GM19240 (cell line): Measurements from ENCODE around the gene ZBP1.

Experiments used
- DNase-seq: peaks from one replicate; pipeline ENCODE4 v3.0.0; 2011; ENCODE audit warnings: low spot score; ENCODE audit not compliant: insufficient read length

The ZBP1 gene

DNA sequence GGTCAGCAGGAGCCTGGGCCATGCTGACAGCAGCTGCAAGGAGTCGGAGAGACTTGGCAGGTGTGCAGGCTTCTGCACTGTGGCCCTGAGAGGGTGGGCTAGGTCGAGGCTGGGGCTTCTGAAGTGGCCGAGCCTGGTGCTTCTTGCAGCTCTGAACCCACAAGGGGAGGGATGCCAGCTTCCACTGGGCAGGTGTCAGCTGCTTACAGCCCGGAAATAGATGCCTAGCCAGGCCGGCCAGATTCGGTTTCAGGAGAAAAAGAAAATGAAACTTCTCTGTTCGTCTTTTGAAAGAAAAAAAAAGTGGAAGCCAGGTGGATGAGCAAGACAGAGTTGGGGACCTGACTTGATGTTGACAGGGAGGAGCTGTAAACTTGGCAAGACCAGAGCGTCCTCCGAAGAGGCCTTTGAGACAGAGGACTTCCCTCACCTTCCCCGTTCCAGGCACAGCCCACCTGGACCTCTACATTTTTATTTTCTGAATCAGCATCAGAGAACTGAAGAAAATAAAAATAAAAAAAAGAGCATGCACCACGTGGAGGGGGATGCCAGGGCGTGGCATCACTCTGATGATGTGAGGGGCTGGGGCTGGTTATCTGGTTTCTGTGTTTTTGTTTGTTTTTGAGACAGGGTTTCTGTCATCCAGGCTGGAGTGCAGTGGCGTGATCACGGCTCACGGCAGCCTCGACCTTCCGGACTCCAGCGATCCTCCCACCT, at the start of gene ZBP1:
Gene ZBP1 (minus strand): TSS at position 153 of the 717 bp plus-strand sequence. CDS start 131 bp downstream, at position 22.
- DNase-seq, result peak; percentile 79

- no peak for DNase-seq
These were observed 49.4 kb upstream of the ZBP1 start for GRCh38 chr20:57669632-57670031.

DNA sequence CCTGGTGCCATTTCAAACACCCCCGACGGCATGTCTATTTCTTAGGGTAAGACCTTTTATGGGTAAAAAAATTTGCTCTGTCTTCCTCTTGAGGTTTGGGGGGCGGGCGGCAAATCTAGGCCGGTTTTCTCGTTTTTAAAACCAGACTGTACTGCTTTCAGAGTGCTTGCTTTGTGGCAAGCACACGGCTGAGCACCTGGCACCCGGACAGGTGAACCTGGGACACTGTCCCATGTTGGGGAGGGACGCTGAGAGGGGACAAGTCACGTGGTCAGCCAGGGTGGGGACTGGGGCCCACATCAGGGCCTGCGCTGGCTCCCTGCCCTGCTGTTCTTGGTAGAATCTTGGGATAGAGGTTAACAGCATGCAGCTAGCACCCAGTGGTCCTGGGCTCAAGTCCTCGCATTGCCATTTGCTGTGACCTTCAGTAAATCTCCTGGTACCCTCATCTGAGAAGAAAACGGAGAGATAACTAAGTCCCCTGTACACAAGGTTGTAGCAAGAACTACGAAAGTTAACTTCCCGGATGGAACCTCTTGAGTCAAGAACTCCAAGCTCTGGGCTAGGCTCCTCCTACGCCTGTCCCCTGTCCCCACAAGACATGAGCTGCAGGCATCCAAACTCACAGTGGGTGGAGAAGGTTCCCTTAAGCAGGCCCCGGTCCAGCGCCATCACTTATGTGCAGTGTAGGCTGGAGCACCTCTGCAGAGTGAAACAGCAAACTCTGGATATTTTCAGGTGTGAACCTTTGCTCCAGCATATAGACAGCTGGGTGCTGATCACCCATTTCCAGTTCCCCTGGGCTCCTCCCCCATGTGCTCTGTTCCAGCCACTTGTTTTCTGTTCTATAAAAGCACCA, 47.9 kb upstream of the ZBP1 start:
- DNase-seq, result no peak

DNA sequence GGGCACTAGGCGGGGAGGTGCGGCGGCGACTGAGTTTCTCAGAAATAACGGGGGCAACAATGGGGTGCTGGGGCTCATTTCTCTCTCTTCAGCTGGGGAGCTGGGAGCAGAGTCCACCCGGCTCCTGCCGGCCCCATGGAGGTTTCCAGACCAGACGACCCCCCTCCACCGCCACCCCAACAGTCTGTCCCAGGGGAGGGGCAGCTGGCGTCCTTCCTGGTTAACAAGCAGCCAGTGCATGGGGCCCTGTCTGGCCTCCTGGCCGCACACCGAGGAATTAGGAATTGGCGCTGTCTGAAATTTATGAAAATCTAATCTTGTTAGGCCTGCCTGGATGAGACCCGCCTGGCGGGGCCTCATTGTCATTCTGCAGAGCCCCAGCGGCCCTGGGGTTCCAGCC, 47.2 kb upstream of the ZBP1 start:
- DNase-seq, result no peak

GRCh38 chr20:57666834-57667157, 46.6 kb upstream of the ZBP1 start:
- no peak for DNase-seq

DNA sequence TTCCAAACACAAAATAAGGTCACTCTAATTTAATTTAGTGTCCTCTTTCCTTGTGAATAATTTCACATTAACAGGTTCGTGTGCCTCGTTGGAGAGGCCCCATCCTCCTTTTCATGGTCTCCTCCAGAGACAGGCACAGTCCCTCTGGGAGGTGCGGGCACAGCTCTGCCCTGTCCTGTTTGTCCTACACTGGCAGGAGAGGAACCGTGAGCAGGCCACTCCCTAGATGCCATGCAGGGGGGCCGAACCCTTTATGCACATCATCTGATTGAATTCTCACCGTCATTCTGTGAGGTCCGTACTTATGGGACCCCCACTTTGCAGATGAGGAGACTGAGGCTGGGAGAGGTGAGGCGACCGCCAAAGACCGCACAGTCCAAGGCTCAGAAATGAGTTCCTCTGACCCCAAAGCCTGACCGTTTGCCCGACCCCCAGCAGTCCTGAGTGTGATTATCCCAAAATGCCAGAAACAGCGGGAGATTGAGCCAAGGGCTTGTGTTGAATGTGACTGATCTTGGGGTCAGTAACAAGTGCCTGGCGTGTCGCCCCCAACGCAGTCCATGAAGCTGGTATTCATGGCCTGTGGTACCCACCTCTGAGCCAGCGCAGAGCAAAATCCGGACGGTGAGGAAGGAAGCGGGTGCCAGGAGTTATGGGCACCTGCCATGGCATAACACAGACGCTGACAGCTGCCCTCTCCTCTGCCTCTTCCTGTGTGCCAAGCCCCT, 46.0 kb upstream of the ZBP1 start:
- no peak for DNase-seq

DNA sequence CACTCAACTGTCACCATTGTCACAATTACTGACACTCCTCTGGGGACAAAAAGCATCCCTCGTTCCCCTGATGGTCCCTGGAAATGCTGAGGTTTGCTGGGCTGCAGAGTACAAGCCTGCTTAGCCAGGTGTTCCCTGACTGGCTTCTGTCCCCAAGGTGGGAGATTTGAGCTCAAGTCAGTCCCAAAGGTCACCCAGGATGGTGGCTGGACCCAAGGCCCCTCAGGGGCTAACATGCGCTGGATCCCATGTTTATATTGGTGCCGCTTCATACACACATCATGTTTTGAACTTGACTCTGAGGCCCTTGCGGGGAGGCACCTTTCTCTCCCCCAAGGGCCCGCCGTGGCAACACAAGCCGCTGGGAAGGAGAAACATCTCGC, 45.4 kb upstream of the ZBP1 start:
- DNase-seq, result no peak

GRCh38 chr20:57664924-57665588, 44.8 kb upstream of the ZBP1 start:
- DNase-seq, result no peak

DNA sequence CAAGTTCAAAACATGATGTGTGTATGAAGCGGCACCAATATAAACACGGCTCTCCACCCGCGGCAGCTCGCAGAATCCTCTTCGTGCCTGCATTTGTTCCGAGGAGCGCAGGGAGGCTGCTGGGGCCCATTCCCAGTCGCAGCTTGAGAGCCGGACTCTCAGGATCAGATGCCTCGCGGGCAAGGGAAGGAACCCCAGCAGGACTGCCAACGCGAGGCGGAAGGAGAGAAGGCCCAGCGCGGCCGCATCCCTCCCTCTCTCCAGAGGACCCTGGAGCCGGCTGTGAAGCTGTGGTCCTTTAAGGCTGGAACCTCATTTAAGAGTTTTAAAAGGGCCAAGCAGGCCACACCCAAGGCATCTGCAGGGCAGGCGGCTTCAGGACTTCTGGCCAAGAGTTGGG, 44.2 kb upstream of the ZBP1 start:
- DNase-seq, result no peak

- DNase-seq, result no peak
These were observed 43.6 kb upstream of the ZBP1 start for GRCh38 chr20:57663681-57664451.

DNA sequence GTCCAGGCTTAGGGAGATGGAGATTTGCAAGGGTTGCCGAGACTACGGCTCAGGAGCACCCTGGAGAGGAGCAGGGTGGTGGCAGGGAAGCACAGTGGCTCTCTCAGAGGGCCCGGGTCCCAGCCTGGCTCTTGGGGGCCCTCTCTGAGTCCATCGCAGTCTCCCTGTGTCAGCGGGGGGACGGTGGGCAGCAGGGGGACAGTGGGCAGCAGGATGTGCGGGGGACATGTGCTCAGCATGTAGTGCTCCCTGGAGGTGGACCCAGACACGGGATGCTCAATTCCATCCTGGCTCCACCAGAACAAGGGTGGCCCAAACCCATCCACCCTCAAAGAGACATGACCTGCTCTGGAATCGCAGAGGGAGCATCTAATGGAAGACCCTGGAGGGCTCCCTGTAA, 43.0 kb upstream of the ZBP1 start:
- no peak for DNase-seq

GRCh38 chr20:57662456-57663240, 42.4 kb upstream of the ZBP1 start:
- DNase-seq, result no peak

DNA sequence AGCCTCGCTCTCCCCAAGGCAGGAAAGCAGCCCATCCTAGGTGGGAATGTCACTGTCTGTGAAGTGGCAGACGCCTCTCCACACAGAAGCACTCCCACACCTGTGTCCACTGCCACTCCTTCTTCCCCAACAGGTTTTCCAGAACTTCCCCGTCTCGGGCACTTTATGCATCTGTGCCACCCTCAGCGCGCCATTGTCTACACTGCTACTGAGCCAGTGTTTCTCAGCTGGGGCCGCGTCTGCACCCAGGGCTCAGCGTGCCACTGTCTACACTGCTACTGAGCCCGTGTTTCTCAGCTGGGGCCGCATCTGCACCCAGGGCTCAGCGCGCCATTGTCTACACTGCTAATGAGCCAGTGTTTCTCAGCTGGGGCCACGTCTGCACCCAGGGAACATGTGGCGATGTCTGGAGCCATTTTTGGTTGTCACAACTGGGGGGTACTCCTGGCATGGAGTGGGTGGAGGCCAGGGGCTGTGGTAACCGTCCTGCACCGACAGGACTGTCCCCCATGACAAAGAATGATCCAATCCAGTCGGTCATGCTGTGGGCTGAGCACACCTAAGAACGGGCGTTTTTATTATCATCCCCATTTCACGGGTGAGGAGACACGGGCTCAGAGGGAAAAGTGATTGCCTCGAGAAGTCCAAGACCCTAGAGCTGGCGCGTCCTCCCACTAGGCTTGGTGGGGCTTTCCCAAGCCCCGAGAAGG, 41.7 kb upstream of the ZBP1 start:
- no peak for DNase-seq

DNA sequence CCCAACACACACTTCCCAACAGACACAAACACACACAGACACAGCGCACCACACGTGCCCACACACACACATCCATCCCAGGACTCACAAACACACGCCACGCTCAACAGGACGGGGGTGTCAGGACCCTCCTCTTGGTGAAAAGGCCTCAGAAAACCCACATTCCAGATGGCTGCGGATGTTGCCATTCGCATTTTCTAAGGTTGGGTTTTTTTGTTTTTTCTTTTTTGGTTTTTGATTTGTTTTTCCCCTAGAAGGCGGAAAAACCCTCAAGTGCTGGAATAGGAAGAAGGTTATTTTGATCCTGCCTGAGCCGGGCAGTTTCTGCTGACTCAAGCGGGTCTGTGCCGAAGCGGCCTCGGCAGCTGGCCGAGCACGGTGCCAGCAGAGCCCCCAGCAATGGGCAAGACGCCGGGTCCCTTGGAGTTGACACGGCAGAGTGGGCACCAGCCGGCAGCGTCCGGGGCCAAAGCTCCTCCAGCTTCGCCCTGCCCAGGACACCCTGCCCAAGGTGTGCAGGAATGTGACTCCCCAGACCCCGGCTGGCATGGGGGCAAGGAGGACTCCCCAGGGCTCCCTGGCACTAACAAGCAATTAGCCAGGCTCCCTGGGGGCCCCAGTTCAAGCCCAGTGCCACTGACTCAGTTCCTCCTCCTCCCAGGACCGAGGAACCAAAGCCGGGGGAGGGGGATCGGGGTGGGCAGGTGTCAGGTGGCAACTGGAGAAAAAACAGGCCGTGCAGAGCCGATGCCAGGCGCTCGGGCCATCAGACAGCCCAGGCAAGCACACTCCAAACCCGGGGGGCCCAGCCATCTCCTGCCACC, 40.9 kb upstream of the ZBP1 start:
- DNase-seq, result no peak

GRCh38 chr20:57660181-57660921, 40.1 kb upstream of the ZBP1 start:
- no peak for DNase-seq

- peak; percentile 0 for DNase-seq
These were observed 39.4 kb upstream of the ZBP1 start for GRCh38 chr20:57659517-57660180.

DNA sequence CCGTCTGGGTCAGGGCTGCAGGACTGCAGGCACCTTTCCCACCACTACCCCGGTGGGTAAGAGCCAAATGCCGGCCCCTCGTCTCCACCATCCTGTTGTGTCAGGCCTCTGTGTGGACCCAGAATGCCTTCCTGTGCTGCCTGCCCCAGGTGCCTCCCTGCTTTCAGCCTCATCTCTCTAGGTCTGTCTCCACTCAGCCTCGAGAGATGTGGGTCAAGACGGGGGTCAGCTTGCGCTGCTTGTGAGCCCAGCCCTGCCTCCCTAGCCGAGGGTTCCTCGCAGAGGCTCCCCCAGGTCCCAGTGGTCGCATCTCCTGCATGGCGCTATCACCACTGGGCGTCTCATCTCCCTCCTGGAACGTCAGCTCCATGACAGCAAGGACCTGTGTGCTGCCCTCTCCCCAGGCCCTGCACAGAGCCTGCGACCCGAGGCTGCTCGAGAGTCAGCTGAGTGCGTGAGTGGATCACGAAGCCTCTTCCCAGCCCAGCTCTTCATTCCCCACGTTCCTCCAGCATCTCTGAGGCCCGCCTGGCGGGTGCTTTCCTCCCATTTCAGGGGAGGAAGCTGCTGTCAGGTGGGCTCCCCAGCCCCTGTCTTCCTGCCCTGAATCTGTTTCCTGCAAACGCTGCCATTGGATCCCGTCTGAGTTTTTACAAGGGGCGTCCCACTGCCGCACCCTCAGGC, 38.7 kb upstream of the ZBP1 start:
- DNase-seq, result peak; percentile 1
